Measurements from ENCODE around the gene B3GNT9.
A peak's percentile ranks its signal among the peaks of the same experiment; 100 is the strongest.

The B3GNT9 gene, protein sequence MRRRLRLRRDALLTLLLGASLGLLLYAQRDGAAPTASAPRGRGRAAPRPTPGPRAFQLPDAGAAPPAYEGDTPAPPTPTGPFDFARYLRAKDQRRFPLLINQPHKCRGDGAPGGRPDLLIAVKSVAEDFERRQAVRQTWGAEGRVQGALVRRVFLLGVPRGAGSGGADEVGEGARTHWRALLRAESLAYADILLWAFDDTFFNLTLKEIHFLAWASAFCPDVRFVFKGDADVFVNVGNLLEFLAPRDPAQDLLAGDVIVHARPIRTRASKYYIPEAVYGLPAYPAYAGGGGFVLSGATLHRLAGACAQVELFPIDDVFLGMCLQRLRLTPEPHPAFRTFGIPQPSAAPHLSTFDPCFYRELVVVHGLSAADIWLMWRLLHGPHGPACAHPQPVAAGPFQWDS

DNA sequence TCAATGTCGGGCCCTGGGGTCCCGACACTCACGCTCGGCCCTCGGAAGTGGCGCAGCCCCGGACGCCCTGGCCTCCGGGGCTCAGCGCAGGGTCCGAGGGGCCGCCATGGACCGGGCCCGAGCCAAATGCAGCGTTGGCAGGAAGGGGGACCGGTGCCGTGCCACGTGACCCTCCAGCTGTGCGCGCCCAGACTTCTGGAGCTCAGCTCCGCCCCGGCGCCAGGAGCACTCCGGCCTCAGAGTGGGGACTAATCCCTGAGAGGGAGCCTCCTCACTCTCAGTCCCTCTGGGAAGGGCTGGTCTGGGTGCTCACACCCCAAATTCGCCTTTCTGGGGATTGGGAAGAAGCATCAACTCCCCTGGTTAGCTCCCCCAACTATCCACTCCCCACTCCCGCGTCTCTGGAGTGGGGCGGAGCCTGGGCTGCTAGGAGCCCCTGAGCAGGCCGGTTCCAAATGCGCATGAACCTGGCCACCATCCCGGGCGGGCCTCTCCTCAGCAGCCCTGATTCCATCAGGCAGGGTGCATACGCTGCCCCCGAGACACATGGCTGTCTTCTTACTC, at the start of gene B3GNT9:
Gene B3GNT9, minus strand, starts transcription at position 166 of the 564 bp plus-strand sequence. CDS start 513 bp downstream, outside the sequence.
- no peak within 1 kb of the TSS for H3K27ac Mint-ChIP-seq (ENCODE audit: low read depth)
- peak within 1 kb of the TSS; percentile 76 for H3K4me3 Mint-ChIP-seq
- H3K27me3 Mint-ChIP-seq, result no peaks in the 10 kb centered on the region
- H3K9me3 Mint-ChIP-seq, result no peaks in the 10 kb centered on the region
- peaks cover 14% of the 10 kb centered on the region for H3K36me3 Mint-ChIP-seq (ENCODE audit: insufficient read depth)
- ATAC-seq (replicated peaks; ENCODE audit: extremely low read depth, poor library complexity, severe bottlenecking) (peak; percentile 41), DNase-seq (ENCODE audit: low spot score in 2 of 2) (no peak)
- H3K4me1 Mint-ChIP-seq, result peaks cover 30% of the 10 kb centered on the region

DNA sequence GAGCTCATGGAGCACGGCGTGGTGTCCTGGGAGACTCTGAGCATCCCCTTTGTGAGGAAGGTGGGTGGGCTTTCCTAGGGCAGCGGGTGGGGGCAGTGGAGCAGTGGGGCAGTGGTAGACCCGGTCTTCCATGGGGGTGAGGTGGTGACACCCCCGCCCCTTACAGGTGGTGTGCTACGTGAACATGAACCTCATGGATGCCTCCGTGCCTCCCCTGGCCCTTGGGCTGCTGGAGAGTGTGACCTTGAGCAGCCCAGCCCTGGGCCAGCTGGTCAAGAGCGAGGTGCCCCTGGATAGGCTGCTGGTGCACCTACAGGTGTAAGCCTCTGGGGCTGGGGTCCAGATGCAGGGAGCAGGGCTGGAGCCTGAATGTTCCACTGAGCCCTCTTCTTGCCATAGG, 49.7 kb upstream of the B3GNT9 start:
- no peak for DNase-seq (ENCODE audit: low spot score in 2 of 2)
- Mint-ChIP-seq H3K27me3 (no peaks in the 10 kb centered on the region), H3K9me3 (no peaks in the 10 kb centered on the region)

GRCh38 chr16:67199808-67200198, 49.0 kb upstream of the B3GNT9 start:
- DNase-seq (ENCODE audit: low spot score in 2 of 2) (no peak), ATAC-seq (replicated peaks; ENCODE audit: extremely low read depth, poor library complexity, severe bottlenecking) (no peak)
- Mint-ChIP-seq H3K4me1 (peaks cover 31% of the 10 kb centered on the region), H3K36me3 (ENCODE audit: insufficient read depth) (peaks cover 16% of the 10 kb centered on the region), H3K27ac (ENCODE audit: low read depth) (no peak overlapping the region), H3K4me3 (no peak overlapping the region), H3K9me3 (no peaks in the 10 kb centered on the region), H3K27me3 (no peaks in the 10 kb centered on the region)

More for the DNA sequence above, 49.7 kb upstream of the B3GNT9 start:
- Mint-ChIP-seq H3K4me1 (peaks cover 29% of the 10 kb centered on the region), H3K27ac (ENCODE audit: low read depth) (no peak overlapping the region), H3K36me3 (ENCODE audit: insufficient read depth) (peaks cover 17% of the 10 kb centered on the region), H3K4me3 (no peak overlapping the region)
- no peak for ATAC-seq (replicated peaks; ENCODE audit: extremely low read depth, poor library complexity, severe bottlenecking)

DNA sequence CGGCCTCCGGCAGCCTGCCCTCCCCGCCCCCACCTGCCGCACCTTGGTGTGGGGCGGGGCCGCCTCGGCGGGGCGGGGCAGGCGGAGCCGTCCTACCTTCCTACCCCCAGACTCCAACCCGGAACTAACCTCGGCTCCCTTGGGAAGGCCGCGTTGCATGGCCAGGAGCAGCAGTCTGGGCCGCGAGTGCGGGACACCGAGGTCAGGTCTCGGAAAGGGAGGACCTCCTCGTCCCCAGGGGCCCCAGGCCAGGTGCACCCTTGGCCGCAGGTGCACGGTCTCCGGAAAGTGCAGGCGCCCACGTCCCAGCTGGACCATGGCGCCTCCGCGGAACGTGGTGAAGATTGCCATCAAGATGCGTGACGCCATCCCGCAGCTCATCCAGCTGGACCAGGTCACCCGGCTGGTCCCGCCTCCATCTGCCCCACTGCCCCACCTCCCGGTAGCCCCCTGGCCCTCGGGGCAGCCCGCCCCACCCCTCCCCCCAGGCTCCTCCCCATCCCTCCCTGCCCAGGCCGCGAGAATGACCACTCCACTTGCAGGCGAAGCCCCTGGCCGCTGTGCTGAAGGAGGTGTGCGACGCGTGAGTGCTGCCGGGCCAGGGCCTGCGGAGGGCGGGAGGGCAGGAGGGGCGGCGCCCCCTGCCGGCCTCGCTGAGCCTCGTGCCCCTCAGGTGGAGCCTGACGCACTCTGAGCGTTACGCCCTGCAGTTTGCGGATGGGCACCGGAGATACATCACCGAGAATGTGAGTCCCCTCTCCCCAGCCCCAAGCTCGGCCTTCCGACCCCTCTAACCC, 48.4 kb upstream of the B3GNT9 start, which contains the start of gene ELMO3:
Gene ELMO3, plus strand, starts transcription at position 121 of the 797 bp plus-strand sequence. Its CDS starts 196 bp downstream, at position 317.
- Mint-ChIP-seq H3K36me3 (ENCODE audit: insufficient read depth) (peaks cover 16% of the 10 kb centered on the region), H3K4me3 (no peak within 1 kb of the TSS), H3K9me3 (no peaks in the 10 kb centered on the region), H3K4me1 (peaks cover 33% of the 10 kb centered on the region), H3K27ac (ENCODE audit: low read depth) (no peak within 1 kb of the TSS), H3K27me3 (no peaks in the 10 kb centered on the region)
- DNase-seq (ENCODE audit: low spot score in 2 of 2), result no peak
- ATAC-seq (replicated peaks; ENCODE audit: extremely low read depth, poor library complexity, severe bottlenecking), result no peak

DNA sequence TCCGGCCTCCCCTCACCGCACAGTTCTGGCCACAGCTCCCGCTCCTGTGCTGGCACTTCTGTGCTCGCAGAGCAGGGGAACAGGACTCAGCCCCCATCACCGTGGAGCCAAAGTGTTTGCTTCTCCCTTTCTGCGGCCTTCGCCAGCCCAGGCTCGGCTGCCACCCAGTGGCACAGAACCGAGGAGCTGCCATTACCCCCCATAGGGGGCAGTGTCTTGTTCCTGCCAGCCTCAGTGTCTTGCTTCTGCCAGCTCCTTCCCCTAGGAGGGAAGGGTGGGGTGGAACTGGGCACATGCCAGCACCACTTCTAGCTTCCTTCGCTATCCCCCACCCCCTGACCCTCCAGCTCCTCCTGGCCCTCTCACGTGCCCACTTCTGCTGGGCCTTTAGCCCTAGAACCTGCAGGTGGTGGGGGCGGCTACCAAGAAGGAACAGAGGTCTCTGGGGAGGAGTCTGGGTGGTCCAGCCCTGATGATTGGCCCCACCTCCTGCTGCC, 47.5 kb upstream of the B3GNT9 start:
- ATAC-seq (replicated peaks; ENCODE audit: extremely low read depth, poor library complexity, severe bottlenecking) (no peak), DNase-seq (ENCODE audit: low spot score in 2 of 2) (no peak)
- no peak overlapping the region for H3K4me3 Mint-ChIP-seq
- peaks cover 16% of the 10 kb centered on the region for H3K36me3 Mint-ChIP-seq (ENCODE audit: insufficient read depth)
- H3K27me3 Mint-ChIP-seq, result no peaks in the 10 kb centered on the region
- H3K27ac Mint-ChIP-seq (ENCODE audit: low read depth), result no peak overlapping the region
- H3K9me3 Mint-ChIP-seq, result no peaks in the 10 kb centered on the region
- H3K4me1 Mint-ChIP-seq, result peaks cover 42% of the 10 kb centered on the region

- no peak overlapping the region for H3K4me3 Mint-ChIP-seq
- no peaks in the 10 kb centered on the region for H3K27me3 Mint-ChIP-seq
- no peak overlapping the region for H3K27ac Mint-ChIP-seq (ENCODE audit: low read depth)
- peaks cover 14% of the 10 kb centered on the region for H3K36me3 Mint-ChIP-seq (ENCODE audit: insufficient read depth)
- no peak for DNase-seq (ENCODE audit: low spot score in 2 of 2)
- H3K4me1 Mint-ChIP-seq, result peaks cover 48% of the 10 kb centered on the region
- ATAC-seq (replicated peaks; ENCODE audit: extremely low read depth, poor library complexity, severe bottlenecking), result no peak
- H3K9me3 Mint-ChIP-seq, result no peaks in the 10 kb centered on the region
These were observed 46.9 kb upstream of the B3GNT9 start for GRCh38 chr16:67197704-67198103.

DNA sequence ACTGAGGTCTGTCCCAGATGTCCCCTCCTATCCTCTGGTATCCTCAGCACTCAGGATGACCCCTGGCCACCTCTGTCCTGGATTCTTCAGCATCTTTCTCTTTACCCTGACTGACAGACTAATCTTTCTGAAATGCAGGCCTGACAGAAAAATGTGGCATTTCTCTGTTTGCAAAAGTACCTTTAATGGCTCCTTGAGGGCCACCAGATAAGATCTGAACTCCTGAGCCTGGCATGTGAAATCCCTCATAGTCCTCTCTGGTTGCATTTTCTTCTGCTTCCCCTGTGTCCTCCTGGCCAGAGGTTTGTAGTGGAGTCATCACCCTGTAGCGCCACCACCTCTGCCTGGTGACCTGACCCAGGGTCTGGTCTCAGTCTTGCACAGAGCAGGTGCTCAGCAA, 46.1 kb upstream of the B3GNT9 start:
- H3K9me3 Mint-ChIP-seq, result no peaks in the 10 kb centered on the region
- peaks cover 14% of the 10 kb centered on the region for H3K36me3 Mint-ChIP-seq (ENCODE audit: insufficient read depth)
- peaks cover 54% of the 10 kb centered on the region for H3K4me1 Mint-ChIP-seq
- H3K27ac Mint-ChIP-seq (ENCODE audit: low read depth), result peak overlapping the region; percentile 83
- H3K4me3 Mint-ChIP-seq, result no peak overlapping the region
- H3K27me3 Mint-ChIP-seq, result no peaks in the 10 kb centered on the region
- DNase-seq (ENCODE audit: low spot score in 2 of 2) (no peak), ATAC-seq (replicated peaks; ENCODE audit: extremely low read depth, poor library complexity, severe bottlenecking) (no peak)

- H3K36me3 Mint-ChIP-seq (ENCODE audit: insufficient read depth), result peaks cover 15% of the 10 kb centered on the region
- DNase-seq (ENCODE audit: low spot score in 2 of 2), result no peak
- peaks cover 62% of the 10 kb centered on the region for H3K4me1 Mint-ChIP-seq
- H3K27ac Mint-ChIP-seq (ENCODE audit: low read depth), result no peak overlapping the region
- no peaks in the 10 kb centered on the region for H3K27me3 Mint-ChIP-seq
- H3K9me3 Mint-ChIP-seq, result no peaks in the 10 kb centered on the region
- no peak overlapping the region for H3K4me3 Mint-ChIP-seq
- ATAC-seq (replicated peaks; ENCODE audit: extremely low read depth, poor library complexity, severe bottlenecking), result no peak
These were observed 44.9 kb upstream of the B3GNT9 start for GRCh38 chr16:67195676-67196075.

GRCh38 chr16:67194260-67194659, 43.5 kb upstream of the B3GNT9 start:
- ATAC-seq (replicated peaks; ENCODE audit: extremely low read depth, poor library complexity, severe bottlenecking) (no peak), DNase-seq (ENCODE audit: low spot score in 2 of 2) (no peak)
- no peaks in the 10 kb centered on the region for H3K9me3 Mint-ChIP-seq
- H3K4me1 Mint-ChIP-seq, result peaks cover 55% of the 10 kb centered on the region
- H3K36me3 Mint-ChIP-seq (ENCODE audit: insufficient read depth), result peaks cover 12% of the 10 kb centered on the region
- peak overlapping the region; percentile 64 for H3K27ac Mint-ChIP-seq (ENCODE audit: low read depth)
- H3K27me3 Mint-ChIP-seq, result no peaks in the 10 kb centered on the region
- H3K4me3 Mint-ChIP-seq, result peak overlapping the region; percentile 89

- H3K36me3 Mint-ChIP-seq (ENCODE audit: insufficient read depth), result peaks cover 12% of the 10 kb centered on the region
- H3K4me3 Mint-ChIP-seq, result peak overlapping the region; percentile 89
- H3K27me3 Mint-ChIP-seq, result no peaks in the 10 kb centered on the region
- peak overlapping the region; percentile 64 for H3K27ac Mint-ChIP-seq (ENCODE audit: low read depth)
- ATAC-seq (replicated peaks; ENCODE audit: extremely low read depth, poor library complexity, severe bottlenecking) (no peak), DNase-seq (ENCODE audit: low spot score in 2 of 2) (no peak)
- H3K4me1 Mint-ChIP-seq, result peaks cover 54% of the 10 kb centered on the region
- H3K9me3 Mint-ChIP-seq, result no peaks in the 10 kb centered on the region
These were observed 42.7 kb upstream of the B3GNT9 start for GRCh38 chr16:67193536-67193935.

DNA sequence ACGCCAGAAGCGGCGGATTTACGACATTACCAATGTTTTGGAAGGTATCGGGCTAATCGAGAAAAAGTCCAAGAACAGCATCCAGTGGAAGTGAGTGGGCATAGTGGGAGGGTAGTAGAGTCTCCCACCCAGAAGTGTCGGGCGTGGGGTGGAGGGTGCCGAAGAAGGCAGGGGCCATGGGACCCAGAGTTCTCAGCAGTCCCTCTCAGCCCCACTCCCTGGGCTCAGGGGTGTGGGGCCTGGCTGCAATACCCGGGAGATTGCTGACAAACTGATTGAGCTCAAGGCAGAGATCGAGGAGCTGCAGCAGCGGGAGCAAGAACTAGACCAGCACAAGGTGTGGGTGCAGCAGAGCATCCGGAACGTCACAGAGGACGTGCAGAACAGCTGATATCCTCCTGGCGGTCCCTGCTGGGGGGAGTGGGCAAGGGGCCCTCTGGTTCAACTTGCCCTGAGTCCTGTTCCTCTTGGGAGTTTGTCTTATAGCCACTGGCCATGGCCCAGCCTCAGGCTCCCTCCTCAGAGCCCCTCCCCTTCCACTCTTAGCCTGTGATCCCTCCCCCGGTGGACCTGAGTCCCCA, 42.1 kb upstream of the B3GNT9 start:
- Mint-ChIP-seq H3K27me3 (no peaks in the 10 kb centered on the region), H3K36me3 (ENCODE audit: insufficient read depth) (peaks cover 7% of the 10 kb centered on the region), H3K4me3 (peak overlapping the region; percentile 89), H3K27ac (ENCODE audit: low read depth) (peak overlapping the region; percentile 64), H3K9me3 (no peaks in the 10 kb centered on the region), H3K4me1 (peaks cover 49% of the 10 kb centered on the region)
- DNase-seq (ENCODE audit: low spot score in 2 of 2), result no peak
- peak; percentile 44 for ATAC-seq (replicated peaks; ENCODE audit: extremely low read depth, poor library complexity, severe bottlenecking)

DNA sequence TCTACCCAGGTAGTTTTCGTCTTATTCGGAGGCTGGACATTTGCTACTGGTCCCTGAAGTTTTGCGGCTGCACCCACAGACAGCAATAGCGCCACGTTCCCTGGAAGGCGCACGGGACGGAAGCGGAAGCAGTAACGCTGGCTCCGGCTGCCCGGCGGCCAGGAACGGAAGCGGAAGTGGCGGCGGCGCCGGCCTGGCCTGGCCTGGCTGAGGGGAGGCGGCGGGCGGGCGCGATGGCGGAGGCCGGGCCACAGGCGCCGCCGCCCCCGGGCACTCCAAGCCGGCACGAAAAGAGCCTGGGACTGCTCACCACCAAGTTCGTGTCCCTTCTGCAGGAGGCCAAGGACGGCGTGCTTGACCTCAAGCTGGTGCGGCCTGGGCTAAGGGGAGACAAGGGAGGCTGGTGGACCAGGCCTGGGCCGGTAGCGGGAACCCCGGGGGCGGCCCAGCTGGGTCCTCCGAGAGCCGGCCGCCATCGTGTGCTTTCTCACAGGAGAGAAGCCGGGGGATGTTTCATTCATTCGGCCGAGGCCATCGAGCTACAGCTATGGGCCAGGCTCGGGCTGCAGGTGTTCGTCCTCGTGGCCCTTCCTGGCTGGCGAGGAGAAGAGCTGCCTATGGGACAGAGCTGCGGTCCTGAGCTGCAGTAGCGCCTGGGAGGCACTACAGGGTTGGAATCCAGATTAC, 41.3 kb upstream of the B3GNT9 start, which contains the start of gene E2F4:
Gene E2F4, plus strand, starts transcription at position 161 of the 687 bp plus-strand sequence. Its CDS starts 73 bp downstream, at position 234.
- H3K4me3 Mint-ChIP-seq, result peak within 1 kb of the TSS; percentile 89
- peaks cover 7% of the 10 kb centered on the region for H3K36me3 Mint-ChIP-seq (ENCODE audit: insufficient read depth)
- H3K9me3 Mint-ChIP-seq, result no peaks in the 10 kb centered on the region
- DNase-seq (ENCODE audit: low spot score in 2 of 2) (peak; percentile 71 to 75), ATAC-seq (replicated peaks; ENCODE audit: extremely low read depth, poor library complexity, severe bottlenecking) (peak; percentile 96)
- H3K27me3 Mint-ChIP-seq, result no peaks in the 10 kb centered on the region
- peak within 1 kb of the TSS; percentile 64 for H3K27ac Mint-ChIP-seq (ENCODE audit: low read depth)
- peaks cover 49% of the 10 kb centered on the region for H3K4me1 Mint-ChIP-seq
